Astrocyte (in vitro differentiated cells and primary cell): ENCODE results near the gene ROPN1B. TPM values are rescaled to one million over a fixed set of nuclear protein-coding genes. Genes with fewer than 3 reads are reported as not detected.

Experiments
- DNase-seq: peaks from one replicate; pipeline ENCODE4 v3.0.0-alpha.2; 2010; ENCODE audit warnings: low read depth
- FAIRE-seq: peaks from 2 replicates; lab custom pipeline; 2011; peaks lifted over from hg19 to GRCh38; lab: Jason Lieb, UNC
- H2AFZ ChIP-seq: 2 replicates; pipeline ENCODE4 v1.6.0; 2012; ENCODE audit warnings: low read depth, low read length, inconsistent platforms
- H3K27ac ChIP-seq: 2 replicates; pipeline ENCODE4 v1.5.1; 2011; ENCODE audit warnings: low read depth, low read length, inconsistent platforms
- H3K27me3 ChIP-seq: 2 replicates; pipeline ENCODE4 v1.6.0; 2011; ENCODE audit warnings: low read length, inconsistent platforms; ENCODE audit not compliant: insufficient read depth
- H3K36me3 ChIP-seq: 2 replicates; pipeline ENCODE4 v1.5.1; 2011; ENCODE audit warnings: low read length, inconsistent platforms; ENCODE audit not compliant: insufficient read depth
- H3K4me1 ChIP-seq: 2 replicates; pipeline ENCODE4 v1.5.1; 2011; ENCODE audit warnings: low read length, inconsistent platforms; ENCODE audit not compliant: insufficient read depth
- H3K4me2 ChIP-seq: 2 replicates; pipeline ENCODE4 v1.6.0; 2012; ENCODE audit warnings: low read length, inconsistent platforms
- H3K4me3 ChIP-seq: 2 replicates; pipeline ENCODE4 v1.5.1; 2011; ENCODE audit warnings: low read depth, mild to moderate bottlenecking, low read length, inconsistent platforms; ENCODE audit not compliant: insufficient read depth
- H3K79me2 ChIP-seq: 2 replicates; pipeline ENCODE4 v1.6.0; 2012; ENCODE audit warnings: mild to moderate bottlenecking, low read length, inconsistent platforms; ENCODE audit not compliant: insufficient read depth
- H3K9ac ChIP-seq: 2 replicates; pipeline ENCODE4 v1.6.0; 2012; ENCODE audit warnings: mild to moderate bottlenecking, low read length, inconsistent platforms
- H3K9me3 ChIP-seq: 2 replicates; pipeline ENCODE4 v1.5.1; 2012; ENCODE audit warnings: low read depth, mild to moderate bottlenecking, low read length, inconsistent platforms; ENCODE audit not compliant: insufficient read depth
- H4K20me1 ChIP-seq: 2 replicates; pipeline ENCODE4 v1.6.0; 2012; ENCODE audit warnings: low read length, inconsistent platforms; ENCODE audit not compliant: insufficient read depth
- H3K27ac Mint-ChIP-seq: one replicate; pipeline ENCODE4 v1.8.0; 2021; ENCODE audit warnings: mild to moderate bottlenecking, mixed read lengths; ENCODE audit not compliant: unreplicated experiment
- H3K27me3 Mint-ChIP-seq: one replicate; pipeline ENCODE4 v1.8.0; 2021; ENCODE audit warnings: low read depth, mixed read lengths; ENCODE audit not compliant: unreplicated experiment
- H3K36me3 Mint-ChIP-seq: one replicate; pipeline ENCODE4 v1.8.0; 2021; ENCODE audit warnings: low read depth, mixed read lengths; ENCODE audit not compliant: unreplicated experiment
- H3K4me1 Mint-ChIP-seq: one replicate; pipeline ENCODE4 v1.8.0; 2021; ENCODE audit warnings: low read depth, mixed read lengths; ENCODE audit not compliant: unreplicated experiment
- H3K4me3 Mint-ChIP-seq: one replicate; pipeline ENCODE4 v1.8.0; 2021; ENCODE audit warnings: mild to moderate bottlenecking, moderate library complexity, mixed read lengths; ENCODE audit not compliant: unreplicated experiment
- H3K9me3 Mint-ChIP-seq: one replicate; pipeline ENCODE4 v1.8.0; 2021; ENCODE audit warnings: mild to moderate bottlenecking, mixed read lengths; ENCODE audit not compliant: unreplicated experiment
- EZH2 ChIP-seq: IDR thresholded peaks from 2 replicates; pipeline ENCODE4 v1.6.1; 2012; ENCODE audit warnings: mild to moderate bottlenecking, low read length, inconsistent platforms; ENCODE audit not compliant: insufficient read depth
- total RNA-seq: library from RNA; stranded (reverse); gene quantifications from 2 replicates; pipeline ENCODE4 v1.2.1, GENCODE V29; 2021
- TF ChIP-seq, protein P1 (sequence below): IDR thresholded peaks from 2 replicates; pipeline ENCODE4 v1.5.1; 2011; ENCODE audit warnings: low read depth, mild to moderate bottlenecking, inconsistent platforms, low read length, moderate library complexity; ENCODE audit not compliant: insufficient read depth

The ROPN1B gene
- total RNA-seq, 1 donor from 2014 or later, result not detected

DNA sequence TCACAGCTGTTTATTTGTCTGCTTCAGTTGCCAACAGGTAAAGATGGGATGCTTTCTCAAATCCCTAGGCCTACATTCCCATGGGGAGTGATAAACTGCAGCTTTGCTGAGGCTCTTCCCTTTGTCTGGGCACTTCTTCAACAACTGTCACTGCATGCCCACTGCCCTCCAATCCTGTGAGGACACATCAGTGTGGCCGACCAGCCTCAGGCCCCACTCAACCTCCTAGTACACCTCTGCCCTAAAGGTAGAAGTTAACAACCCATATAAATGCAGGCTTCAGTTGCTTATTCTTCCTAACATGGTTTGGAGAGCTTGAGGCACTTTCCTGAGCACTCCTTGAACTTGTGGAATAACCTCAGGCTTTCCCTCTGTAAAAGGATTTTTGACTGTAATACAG is 49.6 kb downstream of the ROPN1B start:
- peaks cover 3% of the 10 kb centered on the region for H3K9me3 Mint-ChIP-seq
- H3K4me3 ChIP-seq, result no peak overlapping the region
- no peak overlapping the region for H2AFZ ChIP-seq
- H3K4me1 ChIP-seq, result peaks cover 9% of the 10 kb centered on the region
- peaks cover 22% of the 10 kb centered on the region for H3K36me3 Mint-ChIP-seq
- H3K27me3 ChIP-seq, result no peaks in the 10 kb centered on the region
- H3K27me3 Mint-ChIP-seq, result peaks cover 4% of the 10 kb centered on the region
- FAIRE-seq (no peak), DNase-seq (no peak)
- no peak overlapping the region for H3K27ac Mint-ChIP-seq
- H3K4me1 Mint-ChIP-seq, result peaks cover 11% of the 10 kb centered on the region
- H3K9ac ChIP-seq, result no peak overlapping the region
- H3K9me3 ChIP-seq, result no peaks in the 10 kb centered on the region
- no peak overlapping the region for H3K4me3 Mint-ChIP-seq
- H3K27ac ChIP-seq, result no peak overlapping the region
- no peak overlapping the region for H3K4me2 ChIP-seq
- no peaks in the 10 kb centered on the region for H3K79me2 ChIP-seq
- H4K20me1 ChIP-seq, result no peaks in the 10 kb centered on the region
- H3K36me3 ChIP-seq, result no peaks in the 10 kb centered on the region
- TF ChIP-seq, protein P1, sequence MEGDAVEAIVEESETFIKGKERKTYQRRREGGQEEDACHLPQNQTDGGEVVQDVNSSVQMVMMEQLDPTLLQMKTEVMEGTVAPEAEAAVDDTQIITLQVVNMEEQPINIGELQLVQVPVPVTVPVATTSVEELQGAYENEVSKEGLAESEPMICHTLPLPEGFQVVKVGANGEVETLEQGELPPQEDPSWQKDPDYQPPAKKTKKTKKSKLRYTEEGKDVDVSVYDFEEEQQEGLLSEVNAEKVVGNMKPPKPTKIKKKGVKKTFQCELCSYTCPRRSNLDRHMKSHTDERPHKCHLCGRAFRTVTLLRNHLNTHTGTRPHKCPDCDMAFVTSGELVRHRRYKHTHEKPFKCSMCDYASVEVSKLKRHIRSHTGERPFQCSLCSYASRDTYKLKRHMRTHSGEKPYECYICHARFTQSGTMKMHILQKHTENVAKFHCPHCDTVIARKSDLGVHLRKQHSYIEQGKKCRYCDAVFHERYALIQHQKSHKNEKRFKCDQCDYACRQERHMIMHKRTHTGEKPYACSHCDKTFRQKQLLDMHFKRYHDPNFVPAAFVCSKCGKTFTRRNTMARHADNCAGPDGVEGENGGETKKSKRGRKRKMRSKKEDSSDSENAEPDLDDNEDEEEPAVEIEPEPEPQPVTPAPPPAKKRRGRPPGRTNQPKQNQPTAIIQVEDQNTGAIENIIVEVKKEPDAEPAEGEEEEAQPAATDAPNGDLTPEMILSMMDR, result no peak
- no peak for TF ChIP-seq EZH2

DNA sequence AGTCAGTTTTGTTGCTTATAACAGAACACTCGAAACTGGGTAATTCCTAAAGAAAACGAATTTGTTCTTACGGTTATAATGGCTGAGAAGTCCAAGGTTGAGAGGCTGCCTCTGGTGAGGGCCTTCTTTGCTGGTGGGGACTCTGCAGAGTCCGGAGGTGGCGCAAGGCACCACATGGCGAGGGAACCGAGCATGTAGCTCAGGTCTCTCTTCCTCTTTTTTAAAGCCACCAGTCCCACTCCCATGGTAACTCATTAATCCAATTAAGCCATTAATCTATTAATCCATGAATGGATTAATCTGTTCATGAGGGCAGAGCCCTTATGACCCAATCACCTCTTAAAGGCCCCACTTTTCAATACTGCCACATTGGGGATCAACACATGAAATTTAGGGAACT is 50.0 kb downstream of the ROPN1B start:
- H3K36me3 ChIP-seq, result no peaks in the 10 kb centered on the region
- Mint-ChIP-seq H3K9me3 (peaks cover 3% of the 10 kb centered on the region), H3K36me3 (peaks cover 23% of the 10 kb centered on the region), H3K4me3 (no peak overlapping the region), H3K27ac (no peak overlapping the region), H3K4me1 (peaks cover 7% of the 10 kb centered on the region), H3K27me3 (peaks cover 4% of the 10 kb centered on the region)
- H3K79me2 ChIP-seq, result no peaks in the 10 kb centered on the region
- H2AFZ ChIP-seq, result no peak overlapping the region
- H3K27me3 ChIP-seq, result no peaks in the 10 kb centered on the region
- H3K27ac ChIP-seq, result no peak overlapping the region
- no peaks in the 10 kb centered on the region for H4K20me1 ChIP-seq
- DNase-seq (no peak), FAIRE-seq (no peak)
- no peaks in the 10 kb centered on the region for H3K9me3 ChIP-seq
- no peak overlapping the region for H3K4me2 ChIP-seq
- H3K4me1 ChIP-seq, result peaks cover 5% of the 10 kb centered on the region
- H3K4me3 ChIP-seq, result no peak overlapping the region
- no peak overlapping the region for H3K9ac ChIP-seq
- TF ChIP-seq, protein P1, result no peak
- no peak for TF ChIP-seq EZH2

DNA sequence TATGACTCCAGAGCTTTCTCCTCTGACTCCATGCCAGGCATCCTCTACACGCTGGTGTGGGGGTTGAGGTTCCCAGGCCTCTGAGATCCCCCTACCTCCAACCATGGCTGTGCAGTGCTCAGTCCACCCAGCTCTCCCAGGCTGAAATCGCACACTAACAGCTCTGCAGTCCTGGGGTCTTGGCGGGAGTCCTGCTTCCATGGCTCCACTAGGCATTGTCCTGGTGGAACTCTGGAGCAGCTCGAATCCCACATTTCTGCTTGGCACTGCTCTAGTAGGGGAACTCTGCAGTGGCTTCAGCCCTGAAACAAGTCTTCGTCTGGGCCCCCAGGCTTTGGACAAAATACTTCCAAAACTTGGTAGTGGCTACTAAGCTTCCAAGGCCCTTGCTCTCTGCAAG is 50.7 kb downstream of the ROPN1B start:
- no peaks in the 10 kb centered on the region for H3K4me1 ChIP-seq
- DNase-seq (no peak), FAIRE-seq (no peak)
- TF ChIP-seq, protein P1, result no peak
- TF ChIP-seq EZH2, result no peak
- peaks cover 4% of the 10 kb centered on the region for H3K27me3 Mint-ChIP-seq
- H2AFZ ChIP-seq, result no peak overlapping the region
- peaks cover 2% of the 10 kb centered on the region for H3K4me1 Mint-ChIP-seq
- H4K20me1 ChIP-seq, result no peaks in the 10 kb centered on the region
- peaks cover 3% of the 10 kb centered on the region for H3K9me3 Mint-ChIP-seq
- no peaks in the 10 kb centered on the region for H3K27me3 ChIP-seq
- H3K36me3 ChIP-seq, result no peaks in the 10 kb centered on the region
- no peak overlapping the region for H3K4me3 Mint-ChIP-seq
- peaks cover 25% of the 10 kb centered on the region for H3K36me3 Mint-ChIP-seq
- no peak overlapping the region for H3K27ac Mint-ChIP-seq
- H3K4me3 ChIP-seq, result no peak overlapping the region
- no peak overlapping the region for H3K27ac ChIP-seq
- no peak overlapping the region for H3K4me2 ChIP-seq
- H3K9me3 ChIP-seq, result no peaks in the 10 kb centered on the region
- no peaks in the 10 kb centered on the region for H3K79me2 ChIP-seq
- H3K9ac ChIP-seq, result no peak overlapping the region
